IMR-90 (cell line): ENCODE results near the gene PRKRIP1. TPM values are rescaled to one million over a fixed set of nuclear protein-coding genes. Genes with fewer than 3 reads are reported as not detected.

Experiments
- ATAC-seq: fragments of 200-7000 bp; cut with Tn5 transposase; 2 replicates; pipeline ENCODE4 v1.9.1; 2020; ENCODE audit warnings: low read depth, mild to moderate bottlenecking, moderate library complexity
- BruUV-seq: library from RNA; stranded (reverse); fragments of 400-500 nt; replicated peaks from 2 replicates; lab custom pipeline; 2021; lab: Mats Ljungman, UMichigan
- CTCF ChIA-PET: fragments of 300-600 bp; formaldehyde crosslinking; extraction: SDS; loops from one replicate; lab custom pipeline; 2021; ENCODE audit warnings: antibody characterized with exemption; lab: Yijun Ruan, JAX
- POLR2A ChIA-PET: fragments of 300-600 bp; sonication (Branson Sonifier 250); formaldehyde crosslinking; loops from one replicate; lab custom pipeline; 2022; ENCODE audit warnings: antibody characterized with exemption; ENCODE audit not compliant: unreplicated experiment; lab: Charles Lee
- DNase-seq: peaks from one replicate; pipeline ENCODE4 v3.0.0; 2013
- H2AFZ ChIP-seq: replicated peaks from 2 replicates; pipeline ENCODE3; 2013; ENCODE audit warnings: low read length, mild to moderate bottlenecking; ENCODE audit not compliant: poor library complexity
- H2AK5ac ChIP-seq: 2 replicates; pipeline ENCODE4 v1.6.1; 2013; ENCODE audit warnings: low read depth, low read length, inconsistent platforms
- H2AK9ac ChIP-seq: replicated peaks from 2 replicates; pipeline ENCODE3; 2013; ENCODE audit warnings: mild to moderate bottlenecking, low read depth, low read length, moderate library complexity; ENCODE audit not compliant: poor library complexity
- H2BK120ac ChIP-seq: 2 replicates; pipeline ENCODE4 v1.6.1; 2013; ENCODE audit warnings: low read depth, low read length, inconsistent platforms
- H2BK15ac ChIP-seq: 3 replicates; pipeline ENCODE4 v1.6.1; 2013; ENCODE audit warnings: low read depth, low read length, inconsistent platforms
- H2BK20ac ChIP-seq: 2 replicates; pipeline ENCODE4 v1.6.1; 2013; ENCODE audit warnings: low read depth, mild to moderate bottlenecking, inconsistent platforms, low read length, moderate library complexity
- H2BK5ac ChIP-seq: 2 replicates; pipeline ENCODE4 v1.6.1; 2013; ENCODE audit warnings: mild to moderate bottlenecking, low read depth, low read length, inconsistent platforms; ENCODE audit not compliant: poor library complexity, severe bottlenecking
- H3K14ac ChIP-seq: replicated peaks from 2 replicates; pipeline ENCODE4 v1.6.1; 2013; ENCODE audit warnings: low read depth, low read length, inconsistent platforms
- H3K18ac ChIP-seq: 2 replicates; pipeline ENCODE4 v1.6.1; 2013; ENCODE audit warnings: low read depth, low read length, control low read depth
- H3K23ac ChIP-seq: 2 replicates; pipeline ENCODE4 v1.6.1; 2013; ENCODE audit warnings: low read depth, low read length, inconsistent platforms
- H3K27ac ChIP-seq: 2 replicates; pipeline ENCODE4 v1.5.1; 2013; ENCODE audit warnings: mild to moderate bottlenecking, control low read depth, low read length; ENCODE audit not compliant: insufficient read depth
- H3K27me3 ChIP-seq: 2 replicates; pipeline ENCODE4 v1.6.1; 2013; ENCODE audit warnings: low read length; ENCODE audit not compliant: control insufficient read depth, insufficient read depth
- H3K36me3 ChIP-seq: 2 replicates; pipeline ENCODE4 v1.6.1; 2013; ENCODE audit warnings: low read length, mixed read lengths; ENCODE audit not compliant: control insufficient read depth, insufficient read depth
- H3K4ac ChIP-seq: 2 replicates; pipeline ENCODE4 v1.6.1; 2013; ENCODE audit warnings: low read depth, low read length, inconsistent platforms
- H3K4me1 ChIP-seq: 2 replicates; pipeline ENCODE4 v1.6.1; 2013; ENCODE audit warnings: low read length, mixed read lengths; ENCODE audit not compliant: control insufficient read depth, insufficient read depth
- H3K4me2 ChIP-seq: 2 replicates; pipeline ENCODE4 v1.6.1; 2013; ENCODE audit warnings: low read depth, mild to moderate bottlenecking, control low read depth, low read length, moderate library complexity
- H3K4me3 ChIP-seq: 2 replicates; pipeline ENCODE4 v1.5.1; 2013; ENCODE audit warnings: low read depth, mild to moderate bottlenecking, control low read depth, low read length, moderate library complexity; ENCODE audit not compliant: insufficient read depth
- H3K56ac ChIP-seq: 2 replicates; pipeline ENCODE4 v1.6.1; 2013; ENCODE audit warnings: low read length, inconsistent platforms; ENCODE audit not compliant: insufficient read depth; ENCODE audit errors: extremely low read depth
- H3K79me1 ChIP-seq, 2 experiments: 2 replicates each; pipeline ENCODE4 v1.6.1; 2013; ENCODE audit warnings: low read length in 2 of 2, inconsistent platforms in 1 of 2, low read depth in 1 of 2
- H3K9ac ChIP-seq: 2 replicates; pipeline ENCODE4 v1.6.1; 2013; ENCODE audit warnings: low read depth, low read length, control low read depth
- H3K9me1 ChIP-seq: 2 replicates; pipeline ENCODE4 v1.6.1; 2013; ENCODE audit warnings: low read length, inconsistent platforms; ENCODE audit not compliant: insufficient read depth
- H3K9me3 ChIP-seq: 2 replicates; pipeline ENCODE4 v1.6.1; 2013; ENCODE audit warnings: low read length; ENCODE audit not compliant: control insufficient read depth, insufficient read depth
- H4K20me1 ChIP-seq: 2 replicates; pipeline ENCODE4 v1.6.1; 2013; ENCODE audit warnings: low read length, inconsistent platforms; ENCODE audit not compliant: insufficient read depth
- H4K5ac ChIP-seq: 2 replicates; pipeline ENCODE4 v1.6.1; 2013; ENCODE audit warnings: mild to moderate bottlenecking, low read depth, low read length, control low read depth
- H4K8ac ChIP-seq, 2 experiments: 2 replicates each; pipeline ENCODE4 v1.6.1; 2013; ENCODE audit warnings: low read depth in 2 of 2, low read length in 2 of 2, control low read depth in 1 of 2, inconsistent platforms in 1 of 2
- H4K91ac ChIP-seq: 2 replicates; pipeline ENCODE4 v1.6.1; 2013; ENCODE audit warnings: low read depth, low read length, inconsistent platforms; ENCODE audit not compliant: insufficient read depth
- BHLHE40 ChIP-seq: fragments of 150-350 bp; IDR thresholded peaks from 2 replicates; pipeline ENCODE4 v1.6.1; 2016; ENCODE audit warnings: mild to moderate bottlenecking, low read depth, low read length
- CEBPB ChIP-seq: IDR thresholded peaks from 2 replicates; pipeline ENCODE4 v1.6.1; 2012; ENCODE audit warnings: low read depth, low read length, improper control_type of control experiment
- CHD1 ChIP-seq: IDR thresholded peaks from 2 replicates; pipeline ENCODE4 v1.6.1; 2012; ENCODE audit warnings: low read depth, low read length, improper control_type of control experiment
- FOS ChIP-seq: fragments of 150-350 bp; IDR thresholded peaks from 2 replicates; pipeline ENCODE4 v1.6.1; 2016; ENCODE audit warnings: low read depth, low read length
- MAFK ChIP-seq: IDR thresholded peaks from 2 replicates; pipeline ENCODE4 v1.6.1; 2012; ENCODE audit warnings: low read depth, low read length, improper control_type of control experiment
- MAZ ChIP-seq: IDR thresholded peaks from 2 replicates; pipeline ENCODE4 v1.6.1; 2012; ENCODE audit warnings: low read depth, mild to moderate bottlenecking, low read length, improper control_type of control experiment, moderate library complexity, borderline replicate concordance
- MXI1 ChIP-seq: IDR thresholded peaks from 2 replicates; pipeline ENCODE4 v1.6.1; 2012; ENCODE audit warnings: low read depth, mild to moderate bottlenecking, low read length, moderate library complexity, borderline replicate concordance
- NFE2L2 ChIP-seq: fragments of 150-350 bp; IDR thresholded peaks from 2 replicates; pipeline ENCODE4 v1.6.1; 2016; ENCODE audit warnings: low read depth, mild to moderate bottlenecking, low read length
- POLR2A ChIP-seq: IDR thresholded peaks from 2 replicates; pipeline ENCODE4 v1.6.1; 2012; ENCODE audit warnings: mild to moderate bottlenecking, low read depth, low read length
- RAD21 ChIP-seq: IDR thresholded peaks from 2 replicates; pipeline ENCODE4 v1.6.1; 2012; ENCODE audit warnings: low read length, improper control_type of control experiment
- RCOR1 ChIP-seq: IDR thresholded peaks from 2 replicates; pipeline ENCODE4 v1.6.1; 2012; ENCODE audit warnings: mild to moderate bottlenecking, low read length, improper control_type of control experiment; ENCODE audit not compliant: insufficient replicate concordance
- RFX5 ChIP-seq: IDR thresholded peaks from 2 replicates; pipeline ENCODE4 v1.8.0; 2012; ENCODE audit warnings: low read depth, mild to moderate bottlenecking, low read length, moderate library complexity
- SMC3 ChIP-seq: fragments of 150-350 bp; IDR thresholded peaks from 2 replicates; pipeline ENCODE4 v1.6.1; 2016; ENCODE audit warnings: low read depth, mild to moderate bottlenecking, antibody characterized with exemption, low read length, moderate library complexity
- WGBS, 2 experiments: methylation state at CpG; one replicate each; pipeline versions ENCODE4 v1.1.5 to v1.1.7; 2013; ENCODE audit warnings: missing lambda C conversion rate in 2 of 2; ENCODE audit not compliant: insufficient read length in 1 of 2; ENCODE audit errors: extremely low coverage in 2 of 2; 5-methylcytosine and 5-hydroxymethylcytosine counted together
- dilution Hi-C: fragments of 300-500 bp; cut with HindIII; formaldehyde crosslinking; loops from one replicate; pipeline ENCODE4 v1.14.3; 2018; ENCODE audit warnings: low sequenced_read_pairs; ENCODE audit not compliant: unreplicated experiment
- in situ Hi-C: fragments of 300-500 bp; cut with MboI; formaldehyde crosslinking; loops from 3 replicates; pipeline ENCODE4 v1.14.3; 2019; ENCODE audit warnings: low sequenced_read_pairs, inconsistent platforms, mixed read lengths
- intact Hi-C: fragments of 100-400 bp; cut with micrococcal nuclease; formaldehyde crosslinking; loops from 2 replicates; pipeline ENCODE4 v1.10.0; 2022
- polyA plus RNA-seq, 3 experiments: library from polyadenylated mRNA; depleted of rRNA; stranded (reverse); fragments of >200 nt; gene quantifications; 2 replicates each; pipeline ENCODE4 v1.2.3, GENCODE V29; 2012; ENCODE audit warnings: low replicate concordance in 1 of 3
- total RNA-seq: library from RNA; depleted of rRNA; stranded (reverse); fragments of >200 nt; gene quantifications from 2 replicates; pipeline ENCODE4 v1.2.3, GENCODE V29; 2012
- TF ChIP-seq, protein P1 (sequence below): fragments of 150-350 bp; IDR thresholded peaks from 2 replicates; pipeline ENCODE4 v1.6.1; 2017; ENCODE audit warnings: mild to moderate bottlenecking, antibody characterized with exemption, low read length, low read depth
- TF ChIP-seq, protein P2 (sequence below): fragments of 150-350 bp; IDR thresholded peaks from 2 replicates; pipeline ENCODE4 v1.6.1; 2016; ENCODE audit warnings: low read depth, mild to moderate bottlenecking, low read length, moderate library complexity, borderline replicate concordance
- TF ChIP-seq, protein P3 (sequence below): conservative IDR thresholded peaks from 2 replicates; pipeline ENCODE4 v1.5.1; 2012; ENCODE audit warnings: mild to moderate bottlenecking, low read depth, low read length, improper control_type of control experiment

PRKRIP1 gene
- total and polyA plus RNA-seq, 2 of the 4 experiments (the other 2 are of a cell fraction), result 6.5 to 21.6 TPM

DNA sequence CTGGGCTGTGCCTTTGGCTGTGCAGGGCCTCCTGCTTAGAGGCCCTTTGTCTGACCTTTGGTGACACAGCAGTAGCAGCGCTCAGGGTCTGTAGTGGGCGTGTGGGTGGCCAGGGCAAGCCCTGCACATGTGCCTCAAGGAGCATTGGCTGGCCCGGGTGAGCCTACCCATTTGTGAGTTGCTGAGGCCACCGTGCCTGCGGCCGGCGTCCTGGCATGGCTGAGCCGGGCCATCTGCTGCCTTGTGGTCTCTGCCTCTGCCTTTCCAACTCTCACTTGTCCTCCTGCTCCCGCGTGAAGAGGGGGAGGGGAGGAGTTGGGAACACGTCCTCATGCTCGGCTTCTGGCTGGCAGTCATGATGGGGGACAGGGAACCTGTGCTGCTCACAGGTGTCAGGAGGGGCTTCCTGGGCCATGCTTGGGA, 28.0 kb downstream of the PRKRIP1 start:
- H2AK5ac ChIP-seq, result no peak overlapping the region
- no peak overlapping the region for H4K5ac ChIP-seq
- DNase-seq, result no peak
- 80% methylated on average over 8 of the region's 12 CpGs; no CpG with 5 or more reads in 1 of the 2 experiments for WGBS, 2 experiments
- no peak overlapping the region for H3K23ac ChIP-seq
- CTCF ChIA-PET, result interaction anchor here (0.6 kb wide), 1 partner anchor 191 kb away, joined by 6 read pairs; no protein-coding TSS in a partner anchor
- no peak overlapping the region for H3K14ac ChIP-seq
- no peak overlapping the region for H3K4ac ChIP-seq
- no peak overlapping the region for H4K8ac ChIP-seq
- no peaks in the 10 kb centered on the region; the same call in none of the 2 replicates for H4K20me1 ChIP-seq
- no peak overlapping the region for H3K27ac ChIP-seq
- no peak overlapping the region for H2AFZ ChIP-seq
- no peak overlapping the region for H3K9ac ChIP-seq
- no peaks in the 10 kb centered on the region for H3K27me3 ChIP-seq
- POLR2A ChIA-PET, result no interaction called here
- TF ChIP-seq CEBPB, result no peak
- TF ChIP-seq RFX5, result no peak
- TF ChIP-seq RCOR1, result no peak
- TF ChIP-seq MAZ, result no peak
- no peak for TF ChIP-seq SMC3
- no peak for TF ChIP-seq NFE2L2
- TF ChIP-seq BHLHE40, result no peak
- TF ChIP-seq FOS, result no peak
- no peak for TF ChIP-seq RAD21
- TF ChIP-seq MAFK, result no peak
- TF ChIP-seq POLR2A, result no peak
- no peak for TF ChIP-seq MXI1
- TF ChIP-seq, protein P1, sequence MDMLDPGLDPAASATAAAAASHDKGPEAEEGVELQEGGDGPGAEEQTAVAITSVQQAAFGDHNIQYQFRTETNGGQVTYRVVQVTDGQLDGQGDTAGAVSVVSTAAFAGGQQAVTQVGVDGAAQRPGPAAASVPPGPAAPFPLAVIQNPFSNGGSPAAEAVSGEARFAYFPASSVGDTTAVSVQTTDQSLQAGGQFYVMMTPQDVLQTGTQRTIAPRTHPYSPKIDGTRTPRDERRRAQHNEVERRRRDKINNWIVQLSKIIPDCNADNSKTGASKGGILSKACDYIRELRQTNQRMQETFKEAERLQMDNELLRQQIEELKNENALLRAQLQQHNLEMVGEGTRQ, result no peak
- TF ChIP-seq, protein P2, sequence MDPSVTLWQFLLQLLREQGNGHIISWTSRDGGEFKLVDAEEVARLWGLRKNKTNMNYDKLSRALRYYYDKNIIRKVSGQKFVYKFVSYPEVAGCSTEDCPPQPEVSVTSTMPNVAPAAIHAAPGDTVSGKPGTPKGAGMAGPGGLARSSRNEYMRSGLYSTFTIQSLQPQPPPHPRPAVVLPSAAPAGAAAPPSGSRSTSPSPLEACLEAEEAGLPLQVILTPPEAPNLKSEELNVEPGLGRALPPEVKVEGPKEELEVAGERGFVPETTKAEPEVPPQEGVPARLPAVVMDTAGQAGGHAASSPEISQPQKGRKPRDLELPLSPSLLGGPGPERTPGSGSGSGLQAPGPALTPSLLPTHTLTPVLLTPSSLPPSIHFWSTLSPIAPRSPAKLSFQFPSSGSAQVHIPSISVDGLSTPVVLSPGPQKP, result no peak
- TF ChIP-seq CHD1, result no peak
- TF ChIP-seq, protein P3, sequence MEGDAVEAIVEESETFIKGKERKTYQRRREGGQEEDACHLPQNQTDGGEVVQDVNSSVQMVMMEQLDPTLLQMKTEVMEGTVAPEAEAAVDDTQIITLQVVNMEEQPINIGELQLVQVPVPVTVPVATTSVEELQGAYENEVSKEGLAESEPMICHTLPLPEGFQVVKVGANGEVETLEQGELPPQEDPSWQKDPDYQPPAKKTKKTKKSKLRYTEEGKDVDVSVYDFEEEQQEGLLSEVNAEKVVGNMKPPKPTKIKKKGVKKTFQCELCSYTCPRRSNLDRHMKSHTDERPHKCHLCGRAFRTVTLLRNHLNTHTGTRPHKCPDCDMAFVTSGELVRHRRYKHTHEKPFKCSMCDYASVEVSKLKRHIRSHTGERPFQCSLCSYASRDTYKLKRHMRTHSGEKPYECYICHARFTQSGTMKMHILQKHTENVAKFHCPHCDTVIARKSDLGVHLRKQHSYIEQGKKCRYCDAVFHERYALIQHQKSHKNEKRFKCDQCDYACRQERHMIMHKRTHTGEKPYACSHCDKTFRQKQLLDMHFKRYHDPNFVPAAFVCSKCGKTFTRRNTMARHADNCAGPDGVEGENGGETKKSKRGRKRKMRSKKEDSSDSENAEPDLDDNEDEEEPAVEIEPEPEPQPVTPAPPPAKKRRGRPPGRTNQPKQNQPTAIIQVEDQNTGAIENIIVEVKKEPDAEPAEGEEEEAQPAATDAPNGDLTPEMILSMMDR, result no peak
- no peak overlapping the region for H2BK20ac ChIP-seq
- no peak overlapping the region for H2BK15ac ChIP-seq
- no peak overlapping the region for H2AK9ac ChIP-seq
- H3K9me1 ChIP-seq, result no peaks in the 10 kb centered on the region
- dilution Hi-C loops (no loop called here), intact Hi-C loops (no loop called here), in situ Hi-C loops (no loop called here)
- peaks cover 45% of the 10 kb centered on the region for H3K36me3 ChIP-seq
- BruUV-seq, result no TSS peak
- no peak overlapping the region for H3K56ac ChIP-seq
- no peaks in the 10 kb centered on the region for H3K4me1 ChIP-seq
- no peak overlapping the region for H3K18ac ChIP-seq
- no peak for ATAC-seq
- no peak overlapping the region for H3K4me3 ChIP-seq
- no peak overlapping the region for H4K91ac ChIP-seq
- H2BK5ac ChIP-seq, result no peak overlapping the region
- H2BK120ac ChIP-seq, result no peak overlapping the region
- peaks cover 11 to 24% of the 10 kb centered on the region in 2 experiments for H3K79me1 ChIP-seq
- H3K4me2 ChIP-seq, result no peak overlapping the region
- no peaks in the 10 kb centered on the region for H3K9me3 ChIP-seq
